H9 (cell line): ENCODE measurements around the gene NRXN2. TPM values are rescaled to one million over a fixed set of nuclear protein-coding genes. Genes with fewer than 3 reads are reported as not detected.

Source experiments
- DNase-seq: peaks from one replicate; pipeline ENCODE4 v3.0.0-alpha.2; 2017
- H2AFZ ChIP-seq: one replicate; pipeline ENCODE4 v1.6.1; 2013; ENCODE audit warnings: mild to moderate bottlenecking, low read length, control low read depth, moderate library complexity
- H2AK5ac ChIP-seq: 2 replicates; pipeline ENCODE4 v1.6.1; 2013; ENCODE audit warnings: low read length, control low read depth, mixed read lengths; ENCODE audit not compliant: insufficient read length
- H2BK120ac ChIP-seq: one replicate; pipeline ENCODE4 v1.6.1; 2013; ENCODE audit warnings: low read depth, mild to moderate bottlenecking, low read length, control low read depth, inconsistent platforms; ENCODE audit not compliant: poor library complexity, severe bottlenecking
- H2BK12ac ChIP-seq: 2 replicates; pipeline ENCODE4 v1.6.1; 2013; ENCODE audit warnings: low read length, control low read depth, mixed read lengths, low read depth; ENCODE audit not compliant: insufficient read length
- H2BK15ac ChIP-seq: 2 replicates; pipeline ENCODE4 v1.6.1; 2013; ENCODE audit warnings: low read depth, low read length, control low read depth
- H2BK20ac ChIP-seq: one replicate; pipeline ENCODE4 v1.6.1; 2013; ENCODE audit warnings: low read depth, mild to moderate bottlenecking, low read length, control low read depth, inconsistent platforms; ENCODE audit not compliant: poor library complexity, severe bottlenecking
- H2BK5ac ChIP-seq: 2 replicates; pipeline ENCODE4 v1.6.1; 2013; ENCODE audit warnings: low read length, control low read depth, mixed read lengths; ENCODE audit not compliant: insufficient read length
- H3K14ac ChIP-seq: 2 replicates; pipeline ENCODE4 v1.6.1; 2013; ENCODE audit warnings: low read length, control low read depth; ENCODE audit not compliant: insufficient read depth
- H3K18ac ChIP-seq: 2 replicates; pipeline ENCODE4 v1.6.1; 2013; ENCODE audit warnings: low read depth, mild to moderate bottlenecking, mixed read lengths, low read length, control low read depth; ENCODE audit not compliant: insufficient read length
- H3K23ac ChIP-seq: 2 replicates; pipeline ENCODE4 v1.6.1; 2013; ENCODE audit warnings: low read length, control low read depth, mixed read lengths, low read depth; ENCODE audit not compliant: insufficient read length
- H3K23me2 ChIP-seq: 2 replicates; pipeline ENCODE4 v1.6.1; 2013; ENCODE audit warnings: low read depth, mild to moderate bottlenecking, mixed read lengths, low read length, control low read depth; ENCODE audit not compliant: insufficient read length, poor library complexity, severe bottlenecking
- H3K27ac ChIP-seq: 2 replicates; pipeline ENCODE4 v1.5.1; 2013; ENCODE audit warnings: low read length, control low read depth, mixed read lengths, low read depth; ENCODE audit not compliant: insufficient read length
- H3K27me3 ChIP-seq: 2 replicates; pipeline ENCODE4 v1.6.1; 2013; ENCODE audit warnings: low read length, control low read depth, inconsistent platforms; ENCODE audit not compliant: insufficient read depth
- H3K4ac ChIP-seq: 2 replicates; pipeline ENCODE4 v1.6.1; 2013; ENCODE audit warnings: low read depth, mild to moderate bottlenecking, control low read depth, inconsistent platforms, low read length, moderate library complexity
- H3K4me1 ChIP-seq: 2 replicates; pipeline ENCODE4 v1.6.1; 2013; ENCODE audit warnings: low read length, control low read depth, inconsistent platforms; ENCODE audit not compliant: insufficient read depth
- H3K4me2 ChIP-seq: 2 replicates; pipeline ENCODE4 v1.6.1; 2013; ENCODE audit warnings: low read length, control low read depth, mixed read lengths; ENCODE audit not compliant: insufficient read length, insufficient read depth
- H3K56ac ChIP-seq: 2 replicates; pipeline ENCODE4 v1.6.1; 2013; ENCODE audit warnings: low read depth, mild to moderate bottlenecking, mixed read lengths, low read length, control low read depth; ENCODE audit not compliant: insufficient read length
- H3K79me1 ChIP-seq: 2 replicates; pipeline ENCODE4 v1.6.1; 2013; ENCODE audit warnings: low read depth, mild to moderate bottlenecking, moderate library complexity, low read length, control low read depth, inconsistent platforms; ENCODE audit not compliant: insufficient read depth, poor library complexity, severe bottlenecking
- H3K79me2 ChIP-seq: 2 replicates; pipeline ENCODE4 v1.6.1; 2013; ENCODE audit warnings: low read length, control low read depth, inconsistent platforms; ENCODE audit not compliant: insufficient read depth
- H3K9ac ChIP-seq: 2 replicates; pipeline ENCODE4 v1.6.1; 2013; ENCODE audit warnings: low read length, control low read depth, mixed read lengths; ENCODE audit not compliant: insufficient read length; ENCODE audit errors: extremely low read depth
- H3K9me3 ChIP-seq: one replicate; pipeline ENCODE4 v1.6.1; 2013; ENCODE audit warnings: low read depth, low read length, inconsistent platforms; ENCODE audit not compliant: control insufficient read depth
- H3T11ph ChIP-seq: one replicate; pipeline ENCODE4 v1.6.1; 2013; ENCODE audit warnings: mild to moderate bottlenecking, low read length, control low read depth, inconsistent platforms
- H4K20me1 ChIP-seq: one replicate; pipeline ENCODE4 v1.6.1; 2013; ENCODE audit not compliant: control insufficient read depth, insufficient read length, insufficient read depth
- H4K5ac ChIP-seq: 2 replicates; pipeline ENCODE4 v1.6.1; 2013; ENCODE audit warnings: low read depth, mild to moderate bottlenecking, mixed read lengths, low read length, control low read depth; ENCODE audit not compliant: insufficient read length
- H4K8ac ChIP-seq: replicated peaks from 2 replicates; pipeline ENCODE4 v1.6.1; 2013; ENCODE audit warnings: low read length, control low read depth, mixed read lengths, low read depth; ENCODE audit not compliant: insufficient read length
- H4K91ac ChIP-seq: 2 replicates; pipeline ENCODE4 v1.6.1; 2013; ENCODE audit warnings: low read depth, mild to moderate bottlenecking, moderate library complexity, mixed read lengths, low read length, control low read depth; ENCODE audit not compliant: insufficient read length
- H3K27ac Mint-ChIP-seq, 3 experiments: 2 replicates in 2 of 3; 3 replicates in 1 of 3; pipeline ENCODE4 v1.8.0; 2020 to 2021; ENCODE audit warnings: mixed read lengths in 3 of 3, mild to moderate bottlenecking in 1 of 3, moderate library complexity in 1 of 3
- H3K27me3 Mint-ChIP-seq: 2 replicates; pipeline ENCODE4 v1.8.0; 2021; ENCODE audit warnings: low read depth, mild to moderate bottlenecking, moderate library complexity, mixed read lengths
- H3K36me3 Mint-ChIP-seq, 3 experiments: 2 replicates in 2 of 3; 3 replicates in 1 of 3; pipeline ENCODE4 v1.8.0; 2020 to 2021; ENCODE audit warnings: low read depth in 3 of 3, mixed read lengths in 3 of 3; ENCODE audit not compliant: insufficient read depth in 1 of 3
- H3K4me1 Mint-ChIP-seq, 2 experiments: 2 replicates each; pipeline ENCODE4 v1.8.0; 2020; ENCODE audit warnings: mixed read lengths in 2 of 2
- H3K4me3 Mint-ChIP-seq, 2 experiments: 2 replicates in 1 of 2; 3 replicates in 1 of 2; pipeline ENCODE4 v1.8.0; 2020 to 2021; ENCODE audit warnings: mild to moderate bottlenecking in 2 of 2, mixed read lengths in 2 of 2, moderate library complexity in 1 of 2
- H3K9me3 Mint-ChIP-seq, 2 experiments: 2 replicates in 1 of 2; 3 replicates in 1 of 2; pipeline ENCODE4 v1.8.0; 2020; ENCODE audit warnings: mild to moderate bottlenecking in 2 of 2, mixed read lengths in 2 of 2, moderate library complexity in 1 of 2
- CTCF ChIP-seq: fragments of 200-600 bp; sonication (generic); conservative IDR thresholded peaks from 3 replicates; pipeline ENCODE4 v1.8.0; 2021; ENCODE audit warnings: antibody characterized with exemption, mild to moderate bottlenecking
- WGBS: extraction: QIAGEN DNeasy Blood & Tissue Kit; methylation state at CpG from one replicate; pipeline ENCODE4 v1.1.7; 2013; ENCODE audit warnings: missing lambda C conversion rate, low lambda C conversion rate, mixed read lengths; ENCODE audit not compliant: insufficient read length; ENCODE audit errors: extremely low coverage; 5-methylcytosine and 5-hydroxymethylcytosine counted together
- total RNA-seq: library from RNA; stranded (reverse); gene quantifications from 2 replicates; pipeline ENCODE4 v1.2.1, GENCODE V29; 2021

NRXN2 gene
- total RNA-seq, 1 experiment from 2014 or later, result 3.9 TPM

- no CpG with 5 or more reads among the region's 26 CpGs for WGBS
- Histone ChIP-seq H3K79me2 (no peaks in the 10 kb centered on the region), H4K91ac (no peak overlapping the region), H4K8ac (no peak overlapping the region), H3K18ac (no peak overlapping the region), H3K56ac (no peak overlapping the region), H2BK15ac (no peak overlapping the region), H3K4me1 (no peaks in the 10 kb centered on the region; the same call in 1 of the 2 replicates), H4K20me1 (no peaks in the 10 kb centered on the region), H2AFZ (no peak overlapping the region), H2BK120ac (no peak overlapping the region), H4K5ac (no peak overlapping the region), H3K27ac (no peak overlapping the region), H3K14ac (no peak overlapping the region), H3K23me2 (no peaks in the 10 kb centered on the region), H3K4me2 (no peak overlapping the region), H3K9ac (no peak overlapping the region), H2BK12ac (no peak overlapping the region), H3K79me1 (no peaks in the 10 kb centered on the region), H3T11ph (no peak overlapping the region), H2AK5ac (no peak overlapping the region), H3K23ac (no peak overlapping the region), H3K27me3 (no peaks in the 10 kb centered on the region), H3K9me3 (no peaks in the 10 kb centered on the region), H2BK20ac (no peak overlapping the region), H3K4ac (no peak overlapping the region), H2BK5ac (no peak overlapping the region)
- TF ChIP-seq CTCF, result no peak
- Mint-ChIP-seq H3K27me3 (no peaks in the 10 kb centered on the region; the same call in none of the 2 replicates), H3K36me3 (peaks cover 0 to 14% (median 0%) of the 10 kb centered on the region in 3 experiments; a peak in 2 of 7 replicates), H3K4me1 (peaks cover 13 to 35% of the 10 kb centered on the region in 2 experiments), H3K9me3 (no peaks in the 10 kb centered on the region), H3K27ac (no peak overlapping the region; a peak in 1 of 7 replicates), H3K4me3 (no peak overlapping the region)
- DNase-seq, result peak; percentile 30
Observed at GRCh38 chr11:64754124-64754918, 31.3 kb upstream of the NRXN2 start.
